Lower leg skin (tissue), 4 donors: ENCODE data around the gene SENP8. TPM values are rescaled to one million over a fixed set of nuclear protein-coding genes. Genes with fewer than 3 reads are reported as not detected.

Experiments
- DNase-seq, 2 donors: peaks; one replicate each; pipeline ENCODE4 v3.0.0-alpha.2; 2019; ENCODE audit warnings: low spot score in 2 of 2
- H3K4me3 ChIP-seq: fragments of 200-600 bp; sonication (generic); 2 replicates; pipeline ENCODE4 v1.5.1; 2017; ENCODE audit warnings: mild to moderate bottlenecking, low read depth; ENCODE audit not compliant: poor library complexity, severe bottlenecking
- POLR2A ChIP-seq, 2 donors: fragments of 450-650 bp; IDR thresholded peaks; one replicate each; pipeline ENCODE4 v1.6.1; 2016 to 2017; ENCODE audit warnings: antibody characterized with exemption in 2 of 2, mild to moderate bottlenecking in 1 of 2, moderate library complexity in 1 of 2
- WGBS, 2 donors: methylation state at CpG; one replicate each; pipeline ENCODE4 v1.1.5; 2018; 5-methylcytosine and 5-hydroxymethylcytosine counted together
- intact Hi-C: fragments of 100-400 bp; cut with DNase I; formaldehyde crosslinking; loops from one replicate; pipeline ENCODE4 v1.15.0; 2023; ENCODE audit warnings: low total_unique reads
- total RNA-seq, 4 donors: library from RNA; depleted of rRNA; stranded (reverse); fragments of >200 nt; gene quantifications; one replicate each; pipeline ENCODE4 v1.1.0, GENCODE V29; 2016
- TF ChIP-seq, protein P1 (sequence below), 3 donors: fragments of 450-650 bp; IDR thresholded peaks; one replicate each; pipeline ENCODE4 v1.5.1; 2016; ENCODE audit warnings: antibody characterized with exemption in 3 of 3, mild to moderate bottlenecking in 3 of 3, moderate library complexity in 2 of 3

The SENP8 gene
- total RNA-seq, 4 donors from 2014 or later = 0.30 to 2.2 (median 0.91) TPM

DNA sequence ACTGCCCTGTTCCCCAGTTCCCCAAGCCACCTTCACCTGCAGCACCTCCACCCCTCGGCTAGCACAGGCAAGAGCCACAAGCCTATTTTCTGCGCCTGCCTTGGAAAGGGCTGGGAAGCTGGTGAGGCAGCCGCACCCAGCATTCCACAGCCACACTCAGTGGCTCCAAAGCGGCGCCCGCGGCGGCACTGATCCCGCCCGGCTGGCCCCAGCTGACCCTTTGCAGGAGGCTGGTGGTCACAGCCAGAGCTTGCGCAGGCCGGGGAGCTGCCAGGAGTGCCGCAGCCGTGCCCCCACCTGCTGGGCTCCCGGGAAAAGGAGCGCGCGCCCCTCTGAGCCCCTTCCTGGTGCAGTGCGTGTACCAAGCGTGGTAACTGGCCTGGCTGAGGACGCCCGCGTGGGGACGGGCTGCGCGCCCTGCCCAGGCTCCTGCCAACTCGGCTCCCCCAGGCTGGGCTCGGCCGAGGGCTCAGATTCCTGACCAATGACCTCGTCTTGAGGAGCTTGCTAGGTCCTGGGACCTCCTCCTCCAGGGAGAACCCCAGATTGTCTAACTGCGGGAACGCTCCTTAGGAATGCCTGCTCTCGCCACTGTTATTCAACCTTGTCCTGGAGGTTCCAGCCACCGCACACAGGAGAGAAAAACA is 66.1 kb downstream of the SENP8 start:
- intact Hi-C loops = no loop called here
- 6 to 16% methylated on average over 16 to 32 of the region's 34 CpGs for WGBS, 2 donors
- H3K4me3 ChIP-seq = no peak overlapping the region
- DNase-seq = no peak
- TF ChIP-seq, protein P1, sequence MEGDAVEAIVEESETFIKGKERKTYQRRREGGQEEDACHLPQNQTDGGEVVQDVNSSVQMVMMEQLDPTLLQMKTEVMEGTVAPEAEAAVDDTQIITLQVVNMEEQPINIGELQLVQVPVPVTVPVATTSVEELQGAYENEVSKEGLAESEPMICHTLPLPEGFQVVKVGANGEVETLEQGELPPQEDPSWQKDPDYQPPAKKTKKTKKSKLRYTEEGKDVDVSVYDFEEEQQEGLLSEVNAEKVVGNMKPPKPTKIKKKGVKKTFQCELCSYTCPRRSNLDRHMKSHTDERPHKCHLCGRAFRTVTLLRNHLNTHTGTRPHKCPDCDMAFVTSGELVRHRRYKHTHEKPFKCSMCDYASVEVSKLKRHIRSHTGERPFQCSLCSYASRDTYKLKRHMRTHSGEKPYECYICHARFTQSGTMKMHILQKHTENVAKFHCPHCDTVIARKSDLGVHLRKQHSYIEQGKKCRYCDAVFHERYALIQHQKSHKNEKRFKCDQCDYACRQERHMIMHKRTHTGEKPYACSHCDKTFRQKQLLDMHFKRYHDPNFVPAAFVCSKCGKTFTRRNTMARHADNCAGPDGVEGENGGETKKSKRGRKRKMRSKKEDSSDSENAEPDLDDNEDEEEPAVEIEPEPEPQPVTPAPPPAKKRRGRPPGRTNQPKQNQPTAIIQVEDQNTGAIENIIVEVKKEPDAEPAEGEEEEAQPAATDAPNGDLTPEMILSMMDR (IDR thresholded peaks at IDR 0.05) = no peak
- no peak for TF ChIP-seq POLR2A (IDR thresholded peaks at IDR 0.05)

DNA sequence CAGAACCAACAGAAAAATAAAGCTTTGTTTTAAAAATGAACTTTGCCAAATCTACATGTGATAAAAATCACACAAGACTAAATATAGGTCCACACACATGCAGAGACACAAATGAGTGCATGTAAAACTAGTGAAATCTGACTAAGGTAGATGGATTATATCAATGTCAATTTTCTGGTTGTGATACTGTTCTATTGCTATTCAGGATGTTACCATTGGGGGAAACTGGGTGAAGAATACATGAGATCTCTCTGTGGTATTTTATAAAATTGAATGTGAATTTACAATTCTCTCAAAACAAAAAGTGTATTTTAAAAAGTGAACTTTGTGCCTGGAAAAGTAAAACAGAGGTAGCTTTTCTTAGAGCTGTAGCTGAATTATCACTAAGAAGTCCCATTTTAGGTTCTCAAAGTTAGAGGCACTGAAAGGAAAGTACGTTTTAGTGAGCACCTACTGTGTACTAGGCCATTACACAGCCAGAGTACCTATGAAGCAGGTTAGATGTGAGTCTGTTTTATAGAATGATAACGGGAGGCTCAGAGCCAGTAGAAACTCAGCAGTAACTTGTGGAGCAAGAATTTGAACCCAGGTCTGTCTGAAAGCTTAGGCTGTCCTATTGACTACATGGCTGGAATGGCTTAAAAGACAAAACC is 71.2 kb downstream of the SENP8 start:
- intact Hi-C loops = no loop called here
- H3K4me3 ChIP-seq = no peak overlapping the region
- TF ChIP-seq, protein P1 (IDR thresholded peaks at IDR 0.05) = no peak
- no peak for TF ChIP-seq POLR2A (IDR thresholded peaks at IDR 0.05)
- no peak for DNase-seq
- 89 to 95% methylated on average over 2 of the region's 2 CpGs for WGBS, 2 donors

DNA sequence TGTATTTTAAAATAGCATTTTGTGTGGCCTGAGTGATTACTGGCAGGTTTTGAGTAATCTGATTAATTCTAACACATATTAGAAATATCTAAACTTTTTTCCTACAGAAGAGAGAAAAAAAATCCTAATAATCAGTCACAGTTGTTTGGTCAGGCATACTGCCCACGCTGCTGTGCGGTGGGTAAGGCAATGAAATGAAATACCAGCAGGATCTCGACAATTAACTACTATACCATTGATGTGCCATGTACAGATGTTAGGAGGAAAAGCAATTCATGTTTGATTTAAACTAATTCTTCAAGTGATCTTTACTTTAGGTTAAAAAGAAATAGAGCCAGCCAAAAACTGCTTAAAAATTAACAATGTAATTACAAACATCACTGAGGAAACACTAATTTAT is 74.2 kb downstream of the SENP8 start:
- WGBS, 2 donors = 60 to 67% methylated on average over 3 of the region's 3 CpGs
- intact Hi-C loops = no loop called here
- no peak overlapping the region for H3K4me3 ChIP-seq
- DNase-seq = no peak
- TF ChIP-seq, protein P1 (IDR thresholded peaks at IDR 0.05) = no peak
- TF ChIP-seq POLR2A (IDR thresholded peaks at IDR 0.05) = no peak

Other genes with a start within 250 kb of the SENP8 start
- 10 to 100 TPM; 50.8 to 68.3 (median 59.5) TPM for gene MYO9A, start 253 bp upstream of the SENP8 start, total RNA-seq
- 1 to 10 TPM; 4.6 to 5.9 (median 5.1) TPM for gene GRAMD2A, start 79.4 kb downstream of the SENP8 start, total RNA-seq
- 100 to 1,000 TPM; 266 to 433 (median 367) TPM for gene PKM, start 112.8 kb downstream of the SENP8 start, total RNA-seq
- gene PARP6, start 154.2 kb downstream of the SENP8 start, total RNA-seq = 10 to 100 TPM; 47.4 to 61.7 (median 54.8) TPM
- 1 to 10 TPM; 1.2 to 1.8 (median 1.5) TPM for gene CELF6, start 201.8 kb downstream of the SENP8 start, total RNA-seq